Measurements from ENCODE around the gene ATF4.

The ATF4 gene

DNA sequence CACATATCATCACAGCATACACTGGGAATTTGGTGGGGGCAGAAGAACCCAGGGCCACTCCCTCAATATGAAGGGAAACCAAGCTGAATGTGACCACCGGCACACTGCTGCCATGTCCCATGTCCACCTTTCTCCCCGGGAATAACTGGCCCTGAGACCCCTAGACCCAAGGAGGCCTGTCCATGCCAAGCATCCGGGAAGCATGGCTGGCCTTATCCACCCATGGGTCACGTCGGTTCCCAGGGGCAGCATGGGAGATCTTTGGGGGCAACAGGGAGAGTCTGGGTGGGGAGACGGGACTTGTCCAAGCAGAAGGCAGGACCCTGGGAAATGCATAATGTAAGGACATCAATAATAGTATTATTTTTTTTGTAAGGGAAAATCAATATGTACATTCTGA lies 28.7 kb upstream of the ATF4 start:
- Histone ChIP-seq H2BK5ac (ENCODE audit: low read length) (no peak overlapping the region), H3K4ac (ENCODE audit: low read depth, low read length) (no peak overlapping the region), H3K9ac (ENCODE audit: low read length) (no peak overlapping the region), H3K4me1 (ENCODE audit: control insufficient read depth, low read depth, low read length) (peaks cover 2% of the 10 kb centered on the region), H2AK5ac (ENCODE audit: low read length) (no peak overlapping the region), H2BK15ac (replicated peaks; ENCODE audit: low read depth) (no peak overlapping the region), H3K18ac (ENCODE audit: low read length) (no peak overlapping the region), H3K4me2 (ENCODE audit: low read length) (no peak overlapping the region), H3K79me2 (ENCODE audit: control insufficient read depth, insufficient read depth, low read length) (no peaks in the 10 kb centered on the region), H3K4me3 (ENCODE audit: low read length) (no peak overlapping the region), H3K36me3 (ENCODE audit: control insufficient read depth, insufficient read depth, low read length) (no peaks in the 10 kb centered on the region), H4K5ac (ENCODE audit: low read length) (no peak overlapping the region), H3K56ac (ENCODE audit: low read length) (no peak overlapping the region), H2BK120ac (ENCODE audit: low read depth, low read length) (no peak overlapping the region), H3K27ac (ENCODE audit: low read depth, low read length) (no peak overlapping the region), H3K23ac (ENCODE audit: low read length) (no peak overlapping the region), H3K79me1 (ENCODE audit: low read length) (no peaks in the 10 kb centered on the region), H4K8ac (ENCODE audit: low read depth, low read length) (no peak overlapping the region), H3K27me3 (ENCODE audit: insufficient read depth, low read length, poor library complexity) (no peaks in the 10 kb centered on the region)
- WGBS (ENCODE audit: extremely low coverage, insufficient coverage, low lambda C conversion rate) = no CpG with 5 or more reads among the region's 6 CpGs
- DNase-seq = no peak

DNA sequence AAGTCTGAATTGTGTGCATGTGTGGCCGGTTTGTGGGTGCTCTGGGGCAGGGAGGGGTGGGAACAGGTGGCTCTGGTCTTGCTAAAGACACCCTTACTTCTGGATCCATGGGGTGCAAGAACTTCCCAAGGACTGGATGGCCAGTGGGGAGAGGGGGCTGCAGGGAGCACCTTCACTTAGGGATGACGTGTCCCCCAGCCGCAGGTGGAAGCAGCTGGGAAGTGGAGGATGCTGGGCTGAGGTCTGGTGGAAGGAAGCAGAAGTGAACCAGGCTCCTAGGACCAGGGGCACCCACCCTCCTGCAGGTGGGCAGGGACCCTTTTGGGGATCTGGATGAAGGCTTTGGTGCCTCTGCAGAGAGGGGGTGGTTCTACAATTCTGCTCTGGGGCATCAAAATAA lies 28.2 kb upstream of the ATF4 start:
- no peak overlapping the region for H3K27ac ChIP-seq (ENCODE audit: low read depth, low read length)
- no peak overlapping the region for H3K56ac ChIP-seq (ENCODE audit: low read length)
- no peak overlapping the region for H4K8ac ChIP-seq (ENCODE audit: low read depth, low read length)
- no peak overlapping the region for H2BK15ac ChIP-seq (replicated peaks; ENCODE audit: low read depth)
- H3K36me3 ChIP-seq (ENCODE audit: control insufficient read depth, insufficient read depth, low read length) = no peaks in the 10 kb centered on the region
- no CpG with 5 or more reads among the region's 3 CpGs for WGBS (ENCODE audit: extremely low coverage, insufficient coverage, low lambda C conversion rate)
- no peaks in the 10 kb centered on the region for H3K79me1 ChIP-seq (ENCODE audit: low read length)
- no peak overlapping the region for H3K4ac ChIP-seq (ENCODE audit: low read depth, low read length)
- H3K4me3 ChIP-seq (ENCODE audit: low read length) = no peak overlapping the region
- no peak overlapping the region for H3K18ac ChIP-seq (ENCODE audit: low read length)
- no peaks in the 10 kb centered on the region for H3K79me2 ChIP-seq (ENCODE audit: control insufficient read depth, insufficient read depth, low read length)
- no peak overlapping the region for H2BK120ac ChIP-seq (ENCODE audit: low read depth, low read length)
- H3K4me2 ChIP-seq (ENCODE audit: low read length) = no peak overlapping the region
- no peak overlapping the region for H2BK5ac ChIP-seq (ENCODE audit: low read length)
- no peak overlapping the region for H4K5ac ChIP-seq (ENCODE audit: low read length)
- H2AK5ac ChIP-seq (ENCODE audit: low read length) = no peak overlapping the region
- H3K23ac ChIP-seq (ENCODE audit: low read length) = no peak overlapping the region
- DNase-seq = no peak
- H3K27me3 ChIP-seq (ENCODE audit: insufficient read depth, low read length, poor library complexity) = no peaks in the 10 kb centered on the region
- H3K9ac ChIP-seq (ENCODE audit: low read length) = no peak overlapping the region
- H3K4me1 ChIP-seq (ENCODE audit: control insufficient read depth, low read depth, low read length) = peaks cover 2% of the 10 kb centered on the region

DNA sequence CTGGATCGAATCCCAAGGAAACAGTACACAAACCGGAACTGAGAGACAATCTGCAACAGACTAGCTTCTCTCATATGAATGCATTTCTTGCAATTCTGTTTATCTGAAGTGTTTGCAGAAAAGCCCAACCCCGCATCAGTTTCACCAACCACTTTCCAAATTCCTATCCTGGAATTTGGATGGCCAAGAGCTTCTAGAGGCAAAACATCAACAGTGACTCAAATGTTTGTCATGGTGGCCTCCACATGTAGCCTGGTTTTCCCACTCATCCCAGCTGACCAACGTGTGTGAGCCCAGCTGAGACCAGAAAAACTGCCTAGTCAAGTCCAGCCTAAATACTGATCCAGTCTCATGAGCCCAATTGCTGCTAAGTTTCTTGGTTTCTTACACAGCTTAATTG lies 26.6 kb upstream of the ATF4 start:
- Histone ChIP-seq H3K4me2 (ENCODE audit: low read length) (no peak overlapping the region), H2AK5ac (ENCODE audit: low read length) (no peak overlapping the region), H3K4ac (ENCODE audit: low read depth, low read length) (no peak overlapping the region), H2BK120ac (ENCODE audit: low read depth, low read length) (no peak overlapping the region), H2BK15ac (replicated peaks; ENCODE audit: low read depth) (no peak overlapping the region), H4K8ac (ENCODE audit: low read depth, low read length) (no peak overlapping the region), H3K79me1 (ENCODE audit: low read length) (no peaks in the 10 kb centered on the region), H3K23ac (ENCODE audit: low read length) (no peak overlapping the region), H3K27ac (ENCODE audit: low read depth, low read length) (no peak overlapping the region), H2BK5ac (ENCODE audit: low read length) (no peak overlapping the region), H3K36me3 (ENCODE audit: control insufficient read depth, insufficient read depth, low read length) (no peaks in the 10 kb centered on the region), H4K5ac (ENCODE audit: low read length) (no peak overlapping the region), H3K4me1 (ENCODE audit: control insufficient read depth, low read depth, low read length) (peaks cover 2% of the 10 kb centered on the region), H3K79me2 (ENCODE audit: control insufficient read depth, insufficient read depth, low read length) (no peaks in the 10 kb centered on the region), H3K18ac (ENCODE audit: low read length) (no peak overlapping the region), H3K4me3 (ENCODE audit: low read length) (no peak overlapping the region), H3K9ac (ENCODE audit: low read length) (no peak overlapping the region), H3K56ac (ENCODE audit: low read length) (no peak overlapping the region), H3K27me3 (ENCODE audit: insufficient read depth, low read length, poor library complexity) (no peaks in the 10 kb centered on the region)
- WGBS (ENCODE audit: extremely low coverage, insufficient coverage, low lambda C conversion rate) = no CpG with 5 or more reads among the region's 4 CpGs
- DNase-seq = peak; percentile 82

DNA sequence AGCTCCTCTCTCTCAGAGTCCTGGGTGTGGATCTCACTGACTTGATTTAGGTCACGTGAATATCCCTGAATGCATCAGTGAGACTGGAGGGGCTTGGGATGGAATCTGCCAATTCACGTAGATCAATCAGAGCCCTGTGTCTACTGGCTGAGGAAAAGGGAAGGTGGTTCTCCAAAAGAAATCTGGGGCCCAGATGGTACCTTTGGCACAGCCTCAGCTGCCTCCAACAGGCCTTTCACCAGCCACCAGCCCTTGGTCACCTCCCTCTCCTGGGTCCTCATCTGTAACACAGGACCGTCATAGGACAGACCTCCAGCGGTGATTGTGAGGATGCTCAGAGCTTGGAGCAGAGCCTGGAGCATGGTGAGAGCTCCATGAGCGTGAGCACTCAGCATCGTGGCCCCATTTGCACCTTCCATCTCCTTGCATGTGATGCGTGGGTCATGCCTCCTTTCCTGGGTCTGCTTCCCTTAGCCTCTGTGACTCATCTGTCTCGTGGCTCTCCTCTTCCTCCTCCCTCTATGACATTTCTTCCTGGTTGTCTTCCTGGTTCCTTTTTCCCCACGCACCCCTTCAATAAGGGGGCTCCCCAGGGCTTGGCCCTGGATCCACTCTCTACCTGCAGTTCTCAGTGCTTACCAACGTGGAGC lies 25.8 kb upstream of the ATF4 start:
- no peak overlapping the region for H2BK120ac ChIP-seq (ENCODE audit: low read depth, low read length)
- H3K56ac ChIP-seq (ENCODE audit: low read length) = no peak overlapping the region
- no peaks in the 10 kb centered on the region for H3K36me3 ChIP-seq (ENCODE audit: control insufficient read depth, insufficient read depth, low read length)
- H3K23ac ChIP-seq (ENCODE audit: low read length) = no peak overlapping the region
- H3K27me3 ChIP-seq (ENCODE audit: insufficient read depth, low read length, poor library complexity) = no peaks in the 10 kb centered on the region
- H3K79me1 ChIP-seq (ENCODE audit: low read length) = no peaks in the 10 kb centered on the region
- H3K4me2 ChIP-seq (ENCODE audit: low read length) = no peak overlapping the region
- H2AK5ac ChIP-seq (ENCODE audit: low read length) = no peak overlapping the region
- no peak for DNase-seq
- H3K4me3 ChIP-seq (ENCODE audit: low read length) = no peak overlapping the region
- H4K5ac ChIP-seq (ENCODE audit: low read length) = no peak overlapping the region
- WGBS (ENCODE audit: extremely low coverage, insufficient coverage, low lambda C conversion rate) = no CpG with 5 or more reads among the region's 10 CpGs
- H3K9ac ChIP-seq (ENCODE audit: low read length) = no peak overlapping the region
- H2BK15ac ChIP-seq (replicated peaks; ENCODE audit: low read depth) = no peak overlapping the region
- H3K18ac ChIP-seq (ENCODE audit: low read length) = no peak overlapping the region
- peaks cover 2% of the 10 kb centered on the region for H3K4me1 ChIP-seq (ENCODE audit: control insufficient read depth, low read depth, low read length)
- no peak overlapping the region for H4K8ac ChIP-seq (ENCODE audit: low read depth, low read length)
- H3K79me2 ChIP-seq (ENCODE audit: control insufficient read depth, insufficient read depth, low read length) = no peaks in the 10 kb centered on the region
- H3K4ac ChIP-seq (ENCODE audit: low read depth, low read length) = no peak overlapping the region
- no peak overlapping the region for H3K27ac ChIP-seq (ENCODE audit: low read depth, low read length)
- no peak overlapping the region for H2BK5ac ChIP-seq (ENCODE audit: low read length)

DNA sequence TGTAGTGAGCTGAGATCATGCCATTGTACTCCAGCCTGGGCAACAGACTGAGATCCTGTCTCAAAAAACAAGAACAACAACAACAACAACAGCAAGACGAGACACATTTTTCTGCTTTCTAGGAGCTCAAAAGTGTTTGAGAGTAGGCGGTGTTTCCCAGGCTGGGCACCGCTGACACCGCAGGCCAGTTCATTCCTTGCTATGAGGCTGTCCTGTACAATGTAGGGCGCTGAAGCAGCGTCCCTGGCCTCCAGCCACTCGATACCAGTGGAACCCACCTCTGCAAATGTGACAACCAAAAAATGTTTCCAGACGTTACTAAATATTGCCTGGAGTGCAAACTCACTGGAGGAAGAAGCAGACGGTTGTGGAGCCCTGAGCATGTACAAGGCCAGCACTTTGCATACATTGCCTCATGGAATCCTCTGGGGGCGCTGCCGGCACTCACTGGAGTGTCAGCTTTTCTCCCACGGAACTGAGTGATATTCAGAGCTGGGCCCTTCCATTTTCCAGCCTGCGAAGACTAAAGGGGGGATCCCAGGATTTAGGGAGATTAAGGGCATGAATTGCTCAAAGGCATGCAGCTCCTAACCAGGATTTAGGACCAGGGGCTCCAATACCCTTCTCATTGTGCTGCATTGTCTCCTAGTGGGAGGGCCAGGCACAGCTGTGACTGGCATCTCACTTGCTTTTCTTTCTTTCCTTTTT lies 24.1 kb upstream of the ATF4 start:
- no peak overlapping the region for H3K18ac ChIP-seq (ENCODE audit: low read length)
- H3K27me3 ChIP-seq (ENCODE audit: insufficient read depth, low read length, poor library complexity) = no peaks in the 10 kb centered on the region
- H2BK120ac ChIP-seq (ENCODE audit: low read depth, low read length) = no peak overlapping the region
- H3K79me2 ChIP-seq (ENCODE audit: control insufficient read depth, insufficient read depth, low read length) = no peaks in the 10 kb centered on the region
- H3K79me1 ChIP-seq (ENCODE audit: low read length) = no peaks in the 10 kb centered on the region
- H2BK5ac ChIP-seq (ENCODE audit: low read length) = no peak overlapping the region
- no CpG with 5 or more reads among the region's 13 CpGs for WGBS (ENCODE audit: extremely low coverage, insufficient coverage, low lambda C conversion rate)
- H3K56ac ChIP-seq (ENCODE audit: low read length) = peak overlapping the region; percentile 71
- H2AK5ac ChIP-seq (ENCODE audit: low read length) = no peak overlapping the region
- DNase-seq = peak; percentile 85
- no peak overlapping the region for H3K9ac ChIP-seq (ENCODE audit: low read length)
- no peak overlapping the region for H3K23ac ChIP-seq (ENCODE audit: low read length)
- no peak overlapping the region for H3K4ac ChIP-seq (ENCODE audit: low read depth, low read length)
- H4K5ac ChIP-seq (ENCODE audit: low read length) = no peak overlapping the region
- H3K36me3 ChIP-seq (ENCODE audit: control insufficient read depth, insufficient read depth, low read length) = no peaks in the 10 kb centered on the region
- H3K4me3 ChIP-seq (ENCODE audit: low read length) = no peak overlapping the region
- H4K8ac ChIP-seq (ENCODE audit: low read depth, low read length) = no peak overlapping the region
- no peak overlapping the region for H3K27ac ChIP-seq (ENCODE audit: low read depth, low read length)
- no peaks in the 10 kb centered on the region for H3K4me1 ChIP-seq (ENCODE audit: control insufficient read depth, low read depth, low read length)
- H2BK15ac ChIP-seq (replicated peaks; ENCODE audit: low read depth) = no peak overlapping the region
- no peak overlapping the region for H3K4me2 ChIP-seq (ENCODE audit: low read length)

DNA sequence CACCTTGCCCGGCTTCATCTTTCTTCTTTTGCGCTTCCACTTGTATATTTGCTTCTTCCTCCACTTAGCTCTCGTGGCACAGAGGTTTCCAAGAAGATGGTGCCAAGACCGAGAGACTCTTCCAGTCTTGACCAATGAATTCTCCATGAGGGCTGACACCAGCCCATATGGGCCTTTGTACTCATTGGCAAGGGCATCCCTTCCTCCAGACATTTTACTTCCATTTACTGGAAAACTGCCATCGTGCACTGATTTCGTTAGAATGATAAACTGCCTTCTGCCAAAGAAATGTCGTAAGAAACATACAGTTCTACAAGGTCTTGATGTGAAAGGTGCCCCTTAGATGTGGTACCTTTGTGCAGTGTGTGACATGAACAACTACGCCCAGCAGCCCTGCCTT lies 22.9 kb upstream of the ATF4 start:
- no peak overlapping the region for H2BK5ac ChIP-seq (ENCODE audit: low read length)
- H3K18ac ChIP-seq (ENCODE audit: low read length) = no peak overlapping the region
- WGBS (ENCODE audit: extremely low coverage, insufficient coverage, low lambda C conversion rate) = no CpG with 5 or more reads among the region's 8 CpGs
- H4K5ac ChIP-seq (ENCODE audit: low read length) = no peak overlapping the region
- no peaks in the 10 kb centered on the region for H3K27me3 ChIP-seq (ENCODE audit: insufficient read depth, low read length, poor library complexity)
- H3K4ac ChIP-seq (ENCODE audit: low read depth, low read length) = no peak overlapping the region
- no peak for DNase-seq
- H3K79me1 ChIP-seq (ENCODE audit: low read length) = no peaks in the 10 kb centered on the region
- H2BK120ac ChIP-seq (ENCODE audit: low read depth, low read length) = no peak overlapping the region
- no peak overlapping the region for H3K4me3 ChIP-seq (ENCODE audit: low read length)
- peaks cover 3% of the 10 kb centered on the region for H3K4me1 ChIP-seq (ENCODE audit: control insufficient read depth, low read depth, low read length)
- H3K27ac ChIP-seq (ENCODE audit: low read depth, low read length) = no peak overlapping the region
- no peak overlapping the region for H3K56ac ChIP-seq (ENCODE audit: low read length)
- no peak overlapping the region for H3K23ac ChIP-seq (ENCODE audit: low read length)
- H3K36me3 ChIP-seq (ENCODE audit: control insufficient read depth, insufficient read depth, low read length) = no peaks in the 10 kb centered on the region
- H4K8ac ChIP-seq (ENCODE audit: low read depth, low read length) = no peak overlapping the region
- H2AK5ac ChIP-seq (ENCODE audit: low read length) = no peak overlapping the region
- H3K4me2 ChIP-seq (ENCODE audit: low read length) = no peak overlapping the region
- H3K9ac ChIP-seq (ENCODE audit: low read length) = no peak overlapping the region
- no peaks in the 10 kb centered on the region for H3K79me2 ChIP-seq (ENCODE audit: control insufficient read depth, insufficient read depth, low read length)
- no peak overlapping the region for H2BK15ac ChIP-seq (replicated peaks; ENCODE audit: low read depth)

Data from mesendoderm (in vitro differentiated cells).